ENCODE data around the gene KRT38.

The KRT38 gene

DNA sequence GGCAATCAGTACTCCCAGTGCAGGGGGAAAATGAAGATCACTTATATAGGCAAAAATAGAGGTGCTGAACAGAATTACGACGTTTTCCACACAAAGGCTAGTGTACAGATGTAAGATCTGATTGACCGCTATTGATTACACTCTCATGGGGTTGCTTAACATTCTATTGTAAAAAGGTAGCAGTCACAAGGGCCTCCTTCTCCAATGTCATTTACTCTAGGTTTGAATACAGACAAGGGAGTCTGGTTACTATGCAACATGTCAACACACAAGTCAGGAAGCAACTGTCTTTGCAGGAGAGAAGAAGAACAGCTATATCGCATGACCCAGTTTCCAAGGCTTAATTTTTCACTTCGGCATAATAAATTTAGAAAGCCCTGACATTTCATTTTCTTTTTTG lies 24.3 kb downstream of the KRT38 start:
- TF ChIP-seq, protein P1, sequence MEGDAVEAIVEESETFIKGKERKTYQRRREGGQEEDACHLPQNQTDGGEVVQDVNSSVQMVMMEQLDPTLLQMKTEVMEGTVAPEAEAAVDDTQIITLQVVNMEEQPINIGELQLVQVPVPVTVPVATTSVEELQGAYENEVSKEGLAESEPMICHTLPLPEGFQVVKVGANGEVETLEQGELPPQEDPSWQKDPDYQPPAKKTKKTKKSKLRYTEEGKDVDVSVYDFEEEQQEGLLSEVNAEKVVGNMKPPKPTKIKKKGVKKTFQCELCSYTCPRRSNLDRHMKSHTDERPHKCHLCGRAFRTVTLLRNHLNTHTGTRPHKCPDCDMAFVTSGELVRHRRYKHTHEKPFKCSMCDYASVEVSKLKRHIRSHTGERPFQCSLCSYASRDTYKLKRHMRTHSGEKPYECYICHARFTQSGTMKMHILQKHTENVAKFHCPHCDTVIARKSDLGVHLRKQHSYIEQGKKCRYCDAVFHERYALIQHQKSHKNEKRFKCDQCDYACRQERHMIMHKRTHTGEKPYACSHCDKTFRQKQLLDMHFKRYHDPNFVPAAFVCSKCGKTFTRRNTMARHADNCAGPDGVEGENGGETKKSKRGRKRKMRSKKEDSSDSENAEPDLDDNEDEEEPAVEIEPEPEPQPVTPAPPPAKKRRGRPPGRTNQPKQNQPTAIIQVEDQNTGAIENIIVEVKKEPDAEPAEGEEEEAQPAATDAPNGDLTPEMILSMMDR (IDR thresholded peaks at IDR 0.05; ENCODE audit: low read depth, low read length): no peak
- H3K4me3 ChIP-seq (ENCODE audit: low read depth, low read length): no peak overlapping the region
- in situ Hi-C loops (cut with HindIII; ENCODE audit: low sequenced_read_pairs): no loop called here
- DNase-seq (ENCODE audit: low read depth, low spot score): no peak

DNA sequence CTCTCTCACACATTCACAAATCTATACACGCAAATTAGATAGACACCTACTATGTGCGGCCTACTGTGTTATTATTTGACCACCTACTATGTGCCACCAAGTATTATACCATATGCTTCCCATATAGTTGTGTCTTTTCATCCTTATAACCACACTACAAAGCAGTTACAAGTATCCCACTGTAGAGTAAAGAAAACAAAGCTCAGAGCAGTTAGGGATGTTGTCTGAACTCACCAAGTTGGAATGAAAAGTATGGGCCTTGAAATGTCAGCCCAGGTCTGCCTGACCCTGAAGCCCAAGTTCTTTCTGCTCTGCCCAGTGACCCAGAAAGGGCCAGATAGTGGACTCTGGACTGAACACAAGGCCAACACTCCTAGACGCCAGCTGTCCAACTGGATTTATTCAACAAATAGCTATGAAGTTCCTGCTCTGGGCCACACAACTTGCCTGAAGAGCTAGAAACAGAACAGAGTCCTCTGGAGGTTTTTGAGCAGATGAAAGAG lies 24.9 kb downstream of the KRT38 start:
- H3K4me3 ChIP-seq (ENCODE audit: low read depth, low read length): no peak overlapping the region
- in situ Hi-C loops (cut with HindIII; ENCODE audit: low sequenced_read_pairs): no loop called here
- DNase-seq (ENCODE audit: low read depth, low spot score): peak; percentile 44
- TF ChIP-seq, protein P1 (IDR thresholded peaks at IDR 0.05; ENCODE audit: low read depth, low read length): no peak

DNA sequence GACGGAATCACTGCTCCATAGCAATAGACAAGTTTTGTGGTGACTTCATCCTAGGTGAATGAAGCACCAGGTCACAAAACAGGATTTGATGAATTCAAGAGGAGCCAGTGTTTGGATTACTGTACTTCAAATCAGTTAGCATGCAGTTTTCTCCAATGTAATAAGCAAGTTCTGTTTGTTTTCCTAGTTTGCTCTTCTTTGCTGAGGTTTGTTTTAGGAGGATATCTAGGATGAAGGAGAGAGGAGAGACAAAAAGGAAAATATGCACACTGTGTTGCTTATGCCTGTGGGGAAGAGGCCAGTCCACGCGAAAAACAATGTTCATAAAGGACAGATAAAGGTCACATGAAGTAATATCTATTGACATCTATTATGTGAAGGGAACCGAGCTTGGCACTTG lies 25.4 kb downstream of the KRT38 start:
- no peak overlapping the region for H3K4me3 ChIP-seq (ENCODE audit: low read depth, low read length)
- TF ChIP-seq, protein P1 (IDR thresholded peaks at IDR 0.05; ENCODE audit: low read depth, low read length): no peak
- in situ Hi-C loops (cut with HindIII; ENCODE audit: low sequenced_read_pairs): no loop called here
- no peak for DNase-seq (ENCODE audit: low read depth, low spot score)

DNA sequence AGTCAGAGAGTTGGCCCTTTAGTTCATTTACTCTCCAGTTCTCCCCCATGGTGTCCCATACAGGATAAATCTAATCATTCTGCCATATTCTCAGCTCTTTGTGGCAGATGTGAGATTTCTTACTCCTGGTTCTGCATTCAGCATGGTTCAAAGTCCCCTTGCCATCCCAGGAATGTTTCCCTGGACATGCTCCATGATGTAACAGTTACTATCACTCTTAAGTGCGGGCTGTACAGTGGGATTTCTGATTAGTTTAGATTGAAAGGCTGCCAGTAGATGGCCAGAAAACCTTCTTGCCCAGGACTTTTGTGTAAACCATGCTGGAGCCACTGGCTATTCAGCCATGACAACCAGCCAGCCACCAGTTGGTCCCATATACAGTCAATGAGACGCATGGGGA lies 26.8 kb downstream of the KRT38 start:
- DNase-seq (ENCODE audit: low read depth, low spot score): no peak
- in situ Hi-C loops (cut with HindIII; ENCODE audit: low sequenced_read_pairs): no loop called here
- H3K4me3 ChIP-seq (ENCODE audit: low read depth, low read length): no peak overlapping the region
- TF ChIP-seq, protein P1 (IDR thresholded peaks at IDR 0.05; ENCODE audit: low read depth, low read length): no peak

DNA sequence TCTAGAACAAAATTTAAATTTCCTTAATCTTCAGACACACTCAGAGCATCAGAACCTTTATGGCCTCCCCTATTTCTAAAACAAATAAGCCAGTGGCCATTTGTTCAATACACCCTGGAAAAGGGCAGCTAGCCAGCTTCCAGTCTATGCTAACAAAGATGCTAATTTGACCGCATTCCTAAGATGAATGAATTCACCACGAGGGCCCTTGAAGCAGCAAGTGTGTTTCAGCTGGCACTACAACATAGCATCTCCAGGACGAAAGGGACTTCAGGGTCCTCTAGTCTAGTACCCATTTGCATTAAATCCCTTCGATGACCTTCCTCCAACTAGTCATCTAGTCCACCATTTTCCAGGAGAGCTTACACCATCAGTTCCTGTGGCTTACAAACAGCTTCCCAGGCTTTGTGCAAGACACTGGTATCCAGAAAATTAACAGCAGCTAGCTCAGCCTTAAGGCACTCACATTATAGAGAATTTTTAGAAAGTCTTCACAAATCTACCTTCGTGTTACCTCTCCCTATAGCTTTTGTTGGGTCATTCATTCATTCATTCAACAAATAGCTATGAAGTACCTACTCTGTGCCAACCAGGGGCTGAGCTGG lies 27.3 kb downstream of the KRT38 start:
- TF ChIP-seq, protein P1 (IDR thresholded peaks at IDR 0.05; ENCODE audit: low read depth, low read length): no peak
- H3K4me3 ChIP-seq (ENCODE audit: low read depth, low read length): no peak overlapping the region
- DNase-seq (ENCODE audit: low read depth, low spot score): no peak
- in situ Hi-C loops (cut with HindIII; ENCODE audit: low sequenced_read_pairs): no loop called here

DNA sequence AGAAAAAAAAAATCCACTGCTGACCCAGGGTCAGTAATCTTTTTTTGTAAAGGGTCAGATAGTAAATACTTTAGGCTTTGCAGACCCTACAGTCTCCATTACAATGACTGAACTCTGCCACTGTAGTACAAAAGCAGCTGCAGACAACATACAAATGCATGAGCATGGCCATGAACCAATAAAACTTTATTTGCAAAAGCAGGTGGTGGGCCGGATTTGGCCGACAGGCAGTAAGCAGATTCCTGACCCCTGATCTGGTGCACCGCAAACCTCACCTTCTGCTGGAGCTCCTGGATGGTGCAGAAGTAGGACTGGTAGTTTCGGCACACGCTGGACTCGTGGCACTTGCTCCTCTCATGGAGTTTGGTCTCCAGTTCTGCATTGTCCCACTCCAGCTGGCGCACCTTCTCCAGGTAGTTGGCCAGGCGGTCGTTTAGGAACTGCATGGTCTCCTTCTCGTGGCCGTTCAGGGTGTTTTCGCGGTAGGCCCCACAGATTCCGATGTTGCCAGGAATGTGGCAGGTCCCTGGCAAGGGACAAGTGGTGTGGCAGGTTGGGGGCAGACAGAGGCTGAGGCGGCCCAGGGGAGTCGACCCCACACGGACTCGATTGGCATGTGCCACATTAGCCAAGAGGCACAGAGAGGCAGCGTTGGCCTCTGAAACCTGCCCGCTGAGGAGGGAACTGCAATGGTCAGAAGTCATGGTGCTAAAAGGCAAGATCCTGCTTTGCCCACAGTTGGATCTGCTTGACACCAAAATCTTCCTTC lies 29.5 kb downstream of the KRT38 start:
- TF ChIP-seq, protein P1 (IDR thresholded peaks at IDR 0.05; ENCODE audit: low read depth, low read length): no peak
- no peak for DNase-seq (ENCODE audit: low read depth, low spot score)
- no peak overlapping the region for H3K4me3 ChIP-seq (ENCODE audit: low read depth, low read length)
- in situ Hi-C loops (cut with HindIII; ENCODE audit: low sequenced_read_pairs): no loop called here

Measured in astrocyte of the spinal cord (primary cell).